ENCODE measurements around the gene DCDC2C. TPM values are rescaled to one million over a fixed set of nuclear protein-coding genes. Genes with fewer than 3 reads are reported as not detected.

The DCDC2C gene
- total RNA-seq, 5 donors from 2014 or later (not counting 1 experiment from before 2014, with no cell fraction given) = not detected

DNA sequence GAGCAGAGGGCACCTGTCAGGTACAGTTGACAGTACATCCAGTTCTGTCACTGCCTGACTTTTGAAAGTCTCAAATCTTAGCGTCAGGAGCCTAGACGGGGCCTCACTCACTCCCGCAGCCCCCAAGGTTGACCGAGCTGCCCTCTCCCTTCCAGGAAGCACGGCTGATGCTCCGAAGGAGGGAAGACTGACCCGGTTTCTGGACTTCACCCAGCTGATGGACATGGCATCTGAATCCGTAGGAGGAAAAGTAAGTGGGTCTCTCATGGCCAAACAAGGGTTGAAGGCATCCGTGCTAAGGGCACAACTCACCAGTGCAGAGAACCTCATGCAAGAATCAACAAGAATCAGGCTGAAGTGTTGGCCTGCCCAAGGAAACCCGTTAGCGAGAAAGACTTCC, 32.4 kb upstream of the DCDC2C start:
- WGBS (ENCODE audit: insufficient coverage) = 87% methylated on average over 7 of the region's 11 CpGs

DNA sequence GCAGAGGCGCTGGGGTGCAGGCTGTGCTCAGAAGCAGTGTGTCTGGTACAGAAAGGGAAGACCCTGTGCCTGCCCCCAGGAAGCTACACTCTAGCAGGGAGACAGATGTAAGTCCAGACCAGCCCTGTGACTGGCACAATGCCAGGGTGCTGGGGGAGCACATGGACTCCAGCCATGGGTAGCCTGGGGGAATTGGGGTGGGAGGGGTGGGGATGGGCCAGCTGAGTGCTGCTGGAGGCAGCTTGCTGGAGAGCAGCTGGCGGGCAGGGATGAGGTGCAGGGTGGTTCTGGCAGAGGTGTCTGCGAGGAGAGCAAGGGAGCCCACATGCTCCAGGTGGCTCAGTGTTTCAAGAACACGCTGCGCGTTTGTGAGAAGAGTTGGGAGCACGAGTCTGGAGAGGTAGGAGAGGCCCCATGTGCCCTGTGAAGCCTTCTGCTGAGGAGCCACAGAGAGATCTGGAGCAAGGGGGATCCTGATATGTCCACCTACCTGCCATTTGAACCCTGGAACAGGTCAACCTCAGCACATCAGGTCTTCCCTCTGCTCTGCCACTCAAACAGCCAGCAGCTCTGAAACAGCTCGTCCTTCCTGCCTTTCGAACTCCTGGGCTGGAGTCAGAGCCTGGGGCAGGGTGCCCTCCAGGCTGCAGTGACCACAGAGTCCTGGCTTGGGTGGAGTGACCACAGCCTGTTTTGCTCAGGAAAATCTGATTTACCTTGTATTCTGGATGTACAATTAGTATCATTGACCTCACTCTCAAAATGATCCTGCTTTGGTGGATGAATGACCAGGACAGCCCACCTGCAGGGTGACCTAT, 30.3 kb upstream of the DCDC2C start:
- H3K27ac ChIP-seq (ENCODE audit: low read length) = no peak overlapping the region
- H3K27me3 Mint-ChIP-seq = peaks cover 3 to 18% of the 10 kb centered on the region in 2 donors
- ATAC-seq (replicated peaks in 1 of 4) (no peak), DNase-seq (no peak)
- H3K4me3 Mint-ChIP-seq = no peak overlapping the region
- no peaks in the 10 kb centered on the region for H3K9me3 Mint-ChIP-seq
- 61% methylated on average over 4 of the region's 9 CpGs for WGBS (ENCODE audit: insufficient coverage)
- H3K27me3 ChIP-seq (replicated peaks in 1 of 2; ENCODE audit: control insufficient read depth in 2 of 2, extremely low read depth in 1 of 2, insufficient read depth in 2 of 2, low read length in 1 of 2) = peaks cover 0 to 7% of the 10 kb centered on the region in 2 experiments
- no peaks in the 10 kb centered on the region for H3K4me1 ChIP-seq (ENCODE audit: control insufficient read depth in 1 of 2, extremely low read depth in 1 of 2, insufficient read depth in 2 of 2, low read length in 2 of 2)
- no peaks in the 10 kb centered on the region for H3K9me3 ChIP-seq
- no peaks in the 10 kb centered on the region for H3K36me3 ChIP-seq (ENCODE audit: control insufficient read depth in 2 of 2, extremely low read depth in 1 of 2, insufficient read depth in 1 of 2, low read length in 1 of 2)
- CTCF ChIA-PET = no interaction called here
- no peak overlapping the region for H3K4me3 ChIP-seq (ENCODE audit: control insufficient read depth in 1 of 2, extremely low read depth in 1 of 2, low read length in 1 of 2)
- no peaks in the 10 kb centered on the region for H3K4me1 Mint-ChIP-seq
- POLR2A ChIA-PET = no interaction called here
- no peaks in the 10 kb centered on the region for H3K36me3 Mint-ChIP-seq
- no peak overlapping the region for H3K27ac Mint-ChIP-seq

More for the DNA sequence above, 32.4 kb upstream of the DCDC2C start:
- no peak overlapping the region for H3K27ac ChIP-seq (ENCODE audit: low read length)
- no peaks in the 10 kb centered on the region for H3K4me1 Mint-ChIP-seq
- H3K27me3 Mint-ChIP-seq = peaks cover 8 to 16% of the 10 kb centered on the region in 2 donors
- H3K9me3 ChIP-seq = no peaks in the 10 kb centered on the region
- H3K9me3 Mint-ChIP-seq = no peaks in the 10 kb centered on the region
- ChIA-PET POLR2A (no interaction called here), CTCF (no interaction called here)
- no peaks in the 10 kb centered on the region for H3K4me1 ChIP-seq (ENCODE audit: control insufficient read depth in 1 of 2, extremely low read depth in 1 of 2, insufficient read depth in 2 of 2, low read length in 2 of 2)
- no peak for ATAC-seq (replicated peaks in 1 of 4)
- H3K27ac Mint-ChIP-seq = no peak overlapping the region
- no peaks in the 10 kb centered on the region for H3K36me3 ChIP-seq (ENCODE audit: control insufficient read depth in 2 of 2, extremely low read depth in 1 of 2, insufficient read depth in 1 of 2, low read length in 1 of 2)
- H3K27me3 ChIP-seq (replicated peaks in 1 of 2; ENCODE audit: control insufficient read depth in 2 of 2, extremely low read depth in 1 of 2, insufficient read depth in 2 of 2, low read length in 1 of 2) = peaks cover 0 to 15% of the 10 kb centered on the region in 2 experiments
- no peak overlapping the region for H3K4me3 ChIP-seq (ENCODE audit: control insufficient read depth in 1 of 2, extremely low read depth in 1 of 2, low read length in 1 of 2)
- DNase-seq = no peak
- H3K4me3 Mint-ChIP-seq = no peak overlapping the region
- no peaks in the 10 kb centered on the region for H3K36me3 Mint-ChIP-seq

DNA sequence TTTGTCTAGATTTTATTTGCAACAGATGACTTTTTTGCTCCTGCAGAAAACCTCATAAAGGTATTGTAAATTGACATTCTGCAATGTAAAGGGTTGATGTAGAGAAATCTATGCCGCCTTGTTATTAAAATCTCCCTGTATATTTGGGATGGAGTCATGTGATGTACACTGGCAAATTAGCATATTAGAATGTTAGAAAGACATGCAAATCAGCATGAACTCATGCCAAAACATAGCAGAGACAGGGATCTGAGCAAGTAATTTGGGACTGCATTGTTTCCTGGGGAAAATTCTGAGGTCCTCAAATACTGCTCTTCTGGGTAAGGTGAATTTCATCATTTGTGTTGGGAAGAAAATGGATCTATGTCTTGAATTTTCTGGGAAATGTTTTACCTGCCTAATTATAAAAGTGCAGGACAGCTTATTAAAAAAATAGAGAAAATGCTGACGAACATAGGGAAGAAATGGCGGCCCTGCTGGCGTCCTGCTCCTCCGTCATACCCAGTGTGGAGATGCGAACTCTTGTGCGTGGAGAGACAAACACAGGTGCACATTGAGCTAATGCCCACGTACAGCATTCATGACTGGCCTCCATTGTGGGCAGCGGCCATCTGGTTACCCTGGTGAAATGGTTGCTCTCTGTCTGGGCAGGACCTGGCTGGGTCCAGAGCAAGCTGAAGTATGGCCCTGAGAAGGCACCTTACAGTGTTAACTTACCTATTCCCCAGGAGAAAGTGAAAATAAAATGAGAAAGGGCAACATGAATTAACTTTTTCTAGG, 29.1 kb upstream of the DCDC2C start:
- H3K4me1 ChIP-seq (ENCODE audit: control insufficient read depth in 1 of 2, extremely low read depth in 1 of 2, insufficient read depth in 2 of 2, low read length in 2 of 2) = no peaks in the 10 kb centered on the region
- Mint-ChIP-seq H3K36me3 (no peaks in the 10 kb centered on the region), H3K4me3 (no peak overlapping the region), H3K27me3 (peaks cover 3 to 18% of the 10 kb centered on the region in 2 donors), H3K4me1 (no peaks in the 10 kb centered on the region), H3K27ac (no peak overlapping the region), H3K9me3 (no peaks in the 10 kb centered on the region)
- no peaks in the 10 kb centered on the region for H3K36me3 ChIP-seq (ENCODE audit: control insufficient read depth in 2 of 2, extremely low read depth in 1 of 2, insufficient read depth in 1 of 2, low read length in 1 of 2)
- ChIA-PET CTCF (no interaction called here), POLR2A (no interaction called here)
- H3K4me3 ChIP-seq (ENCODE audit: control insufficient read depth in 1 of 2, extremely low read depth in 1 of 2, low read length in 1 of 2) = no peak overlapping the region
- no peaks in the 10 kb centered on the region for H3K9me3 ChIP-seq
- ATAC-seq (replicated peaks in 1 of 4) (no peak), DNase-seq (no peak)
- WGBS (ENCODE audit: insufficient coverage) = 87% methylated on average over 9 of the region's 9 CpGs
- H3K27ac ChIP-seq (ENCODE audit: low read length) = no peak overlapping the region
- H3K27me3 ChIP-seq (replicated peaks in 1 of 2; ENCODE audit: control insufficient read depth in 2 of 2, extremely low read depth in 1 of 2, insufficient read depth in 2 of 2, low read length in 1 of 2) = peaks cover 0 to 8% of the 10 kb centered on the region in 2 experiments

DNA sequence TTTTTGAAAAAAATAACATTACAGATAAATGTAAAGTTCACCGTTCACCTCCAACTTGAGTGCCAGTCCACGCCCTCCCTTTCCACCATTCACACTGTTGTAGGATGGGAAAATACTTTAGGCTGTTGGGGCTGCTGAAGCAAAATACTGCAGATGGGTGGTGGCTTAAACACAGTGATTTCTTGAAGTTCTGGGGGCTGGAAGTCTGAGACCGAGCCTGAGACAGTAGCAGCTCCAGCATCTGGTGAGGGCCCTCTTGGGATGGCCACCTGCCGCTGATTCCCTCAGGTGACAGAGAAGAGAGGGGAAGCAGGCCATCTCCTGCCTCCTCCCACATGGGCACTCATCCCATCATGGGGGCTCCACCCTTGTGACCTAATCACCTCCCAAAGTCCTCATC, 27.7 kb upstream of the DCDC2C start:
- ChIA-PET POLR2A (no interaction called here), CTCF (no interaction called here)
- Histone ChIP-seq H3K4me3 (ENCODE audit: control insufficient read depth in 1 of 2, extremely low read depth in 1 of 2, low read length in 1 of 2) (no peak overlapping the region), H3K9me3 (no peaks in the 10 kb centered on the region), H3K27ac (ENCODE audit: low read length) (no peak overlapping the region), H3K27me3 (replicated peaks in 1 of 2; ENCODE audit: control insufficient read depth in 2 of 2, extremely low read depth in 1 of 2, insufficient read depth in 2 of 2, low read length in 1 of 2) (peaks cover 0 to 3% of the 10 kb centered on the region in 2 experiments), H3K4me1 (ENCODE audit: control insufficient read depth in 1 of 2, extremely low read depth in 1 of 2, insufficient read depth in 2 of 2, low read length in 2 of 2) (no peaks in the 10 kb centered on the region), H3K36me3 (ENCODE audit: control insufficient read depth in 2 of 2, extremely low read depth in 1 of 2, insufficient read depth in 1 of 2, low read length in 1 of 2) (no peaks in the 10 kb centered on the region)
- Mint-ChIP-seq H3K36me3 (no peaks in the 10 kb centered on the region), H3K4me1 (no peaks in the 10 kb centered on the region), H3K4me3 (no peak overlapping the region), H3K27me3 (peaks cover 3 to 12% of the 10 kb centered on the region in 2 donors), H3K27ac (no peak overlapping the region), H3K9me3 (no peaks in the 10 kb centered on the region)
- WGBS (ENCODE audit: insufficient coverage) = no CpG with 5 or more reads among the region's 4 CpGs
- ATAC-seq (replicated peaks in 1 of 4) = no peak
- no peak for DNase-seq

DNA sequence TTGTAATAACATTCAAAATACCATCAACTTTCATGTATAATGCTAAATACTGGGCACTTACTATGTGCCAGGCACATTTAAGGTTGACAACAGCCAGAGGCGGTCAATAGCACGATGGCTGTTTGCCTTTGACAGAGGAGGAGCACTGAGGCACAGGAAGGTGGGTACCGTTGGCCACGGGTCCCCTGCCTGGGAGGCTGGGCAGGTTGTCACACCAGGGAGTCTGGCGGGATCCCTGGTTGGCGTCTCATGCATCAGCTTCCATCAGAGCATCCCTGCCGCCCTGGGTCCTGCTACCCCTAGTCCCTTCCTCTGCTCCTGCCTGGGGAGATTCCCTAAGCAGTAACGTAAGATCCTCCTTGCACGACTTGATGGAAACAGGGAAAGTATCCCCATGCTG, 25.9 kb upstream of the DCDC2C start:
- 91% methylated on average over 8 of the region's 9 CpGs for WGBS (ENCODE audit: insufficient coverage)
- Mint-ChIP-seq H3K27ac (no peak overlapping the region), H3K4me3 (no peak overlapping the region), H3K36me3 (no peaks in the 10 kb centered on the region), H3K4me1 (no peaks in the 10 kb centered on the region), H3K9me3 (no peaks in the 10 kb centered on the region), H3K27me3 (peaks cover 3 to 9% of the 10 kb centered on the region in 2 donors)
- POLR2A ChIA-PET = no interaction called here
- DNase-seq (no peak), ATAC-seq (replicated peaks in 1 of 4) (no peak)
- H3K4me3 ChIP-seq (ENCODE audit: control insufficient read depth in 1 of 2, extremely low read depth in 1 of 2, low read length in 1 of 2) = no peak overlapping the region
- H3K9me3 ChIP-seq = no peaks in the 10 kb centered on the region
- H3K4me1 ChIP-seq (ENCODE audit: control insufficient read depth in 1 of 2, extremely low read depth in 1 of 2, insufficient read depth in 2 of 2, low read length in 2 of 2) = no peaks in the 10 kb centered on the region
- no peak overlapping the region for H3K27ac ChIP-seq (ENCODE audit: low read length)
- H3K27me3 ChIP-seq (replicated peaks in 1 of 2; ENCODE audit: control insufficient read depth in 2 of 2, extremely low read depth in 1 of 2, insufficient read depth in 2 of 2, low read length in 1 of 2) = peaks cover 0 to 3% of the 10 kb centered on the region in 2 experiments
- CTCF ChIA-PET = no interaction called here
- H3K36me3 ChIP-seq (ENCODE audit: control insufficient read depth in 2 of 2, extremely low read depth in 1 of 2, insufficient read depth in 1 of 2, low read length in 1 of 2) = no peaks in the 10 kb centered on the region

DNA sequence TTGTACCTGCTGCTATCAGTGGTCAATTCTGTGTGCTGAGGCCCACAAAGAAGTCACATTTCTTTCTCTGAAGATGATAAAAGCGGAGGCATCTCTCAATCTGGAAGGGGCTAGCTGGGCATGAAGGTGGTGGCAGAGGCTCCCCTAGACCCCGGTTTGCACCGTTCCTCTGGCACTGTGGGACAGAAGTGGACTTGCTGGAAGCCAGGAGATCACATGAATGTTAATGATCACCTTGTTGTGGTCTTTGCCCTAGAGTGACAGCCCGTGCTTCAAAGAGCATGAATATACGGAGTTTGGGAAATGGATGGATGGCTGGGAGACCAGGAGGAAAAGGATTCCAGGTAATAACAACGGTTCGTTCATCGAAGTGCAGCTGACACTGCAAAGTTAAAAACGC, 25.2 kb upstream of the DCDC2C start:
- H3K4me3 Mint-ChIP-seq = no peak overlapping the region
- WGBS (ENCODE audit: insufficient coverage) = 90% methylated on average over 9 of the region's 9 CpGs

More for the DNA sequence above, 25.2 kb upstream of the DCDC2C start:
- Mint-ChIP-seq H3K27ac (peak overlapping the region in 1 of 2 donors; percentile 15), H3K36me3 (no peaks in the 10 kb centered on the region), H3K4me1 (no peaks in the 10 kb centered on the region), H3K9me3 (no peaks in the 10 kb centered on the region), H3K27me3 (peaks cover 3 to 9% of the 10 kb centered on the region in 2 donors)
- Histone ChIP-seq H3K4me1 (ENCODE audit: control insufficient read depth in 1 of 2, extremely low read depth in 1 of 2, insufficient read depth in 2 of 2, low read length in 2 of 2) (no peaks in the 10 kb centered on the region), H3K4me3 (ENCODE audit: control insufficient read depth in 1 of 2, extremely low read depth in 1 of 2, low read length in 1 of 2) (no peak overlapping the region), H3K27ac (ENCODE audit: low read length) (no peak overlapping the region), H3K36me3 (ENCODE audit: control insufficient read depth in 2 of 2, extremely low read depth in 1 of 2, insufficient read depth in 1 of 2, low read length in 1 of 2) (no peaks in the 10 kb centered on the region), H3K9me3 (no peaks in the 10 kb centered on the region), H3K27me3 (replicated peaks in 1 of 2; ENCODE audit: control insufficient read depth in 2 of 2, extremely low read depth in 1 of 2, insufficient read depth in 2 of 2, low read length in 1 of 2) (peaks cover 0 to 3% of the 10 kb centered on the region in 2 experiments)
- CTCF ChIA-PET = no interaction called here
- ATAC-seq (replicated peaks in 1 of 4) = no peak
- POLR2A ChIA-PET = no interaction called here
- no peak for DNase-seq
